ENCODE measurements around the gene GATA2. TPM values are rescaled to one million over a fixed set of nuclear protein-coding genes. Genes with fewer than 3 reads are reported as not detected.

GATA2 gene
- total RNA-seq, 2 donors from 2014 or later = 4.0 to 9.7 TPM

DNA sequence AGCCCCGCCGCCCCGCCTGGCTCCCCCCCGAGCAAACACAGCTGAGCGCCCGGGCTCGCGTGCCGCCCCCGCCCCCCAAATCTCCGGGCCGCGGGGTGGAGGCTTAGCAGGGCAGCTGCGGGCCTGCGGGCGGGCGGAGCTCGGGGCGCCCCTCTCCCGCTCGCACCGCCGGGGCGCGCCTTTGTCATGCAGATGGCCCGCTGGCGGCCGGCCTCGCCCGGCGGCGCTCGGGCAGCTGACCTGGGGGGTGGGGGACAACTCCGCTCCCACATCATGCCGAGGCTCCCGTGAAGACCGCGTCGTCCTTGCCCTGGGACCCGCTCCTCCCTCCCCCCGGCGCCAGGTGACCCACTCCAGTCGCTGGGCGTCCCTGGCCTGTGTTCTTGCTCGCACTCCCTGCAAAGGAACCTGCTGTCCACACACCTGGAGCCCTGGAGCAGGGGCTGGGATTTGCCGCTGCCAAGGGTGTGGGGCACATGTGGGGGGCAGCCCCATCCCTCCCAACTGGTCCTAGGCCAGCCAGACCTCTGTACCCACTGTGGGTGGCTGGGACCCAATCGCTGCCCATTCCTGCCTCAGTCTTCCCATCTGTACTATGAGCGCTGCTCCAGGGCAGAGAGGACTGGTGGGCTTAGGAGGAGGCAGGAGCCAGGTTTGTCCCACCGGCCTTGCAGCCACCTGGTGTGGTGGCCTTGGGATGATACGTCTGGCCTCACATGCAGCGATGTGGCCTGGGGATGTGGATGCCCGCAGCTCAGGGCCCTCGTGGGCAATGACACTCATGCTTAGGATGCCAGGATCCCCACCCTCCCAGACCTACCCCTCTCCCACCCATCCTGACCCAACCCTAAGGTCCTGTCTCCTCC lies 59.8 kb downstream of the GATA2 start:
- no peak overlapping the region for H3K27ac Mint-ChIP-seq
- ATAC-seq (no peak), DNase-seq (no peak)
- no peak overlapping the region for H3K4me3 Mint-ChIP-seq
- H3K9me3 ChIP-seq (ENCODE audit: control insufficient read depth, low read length, poor library complexity, severe bottlenecking) = no peaks in the 10 kb centered on the region
- peaks cover 10% of the 10 kb centered on the region for H3K4me1 Mint-ChIP-seq
- H3K36me3 Mint-ChIP-seq (ENCODE audit: low read depth) = peaks cover 12% of the 10 kb centered on the region
- peaks cover 71% of the 10 kb centered on the region for H3K27me3 Mint-ChIP-seq

DNA sequence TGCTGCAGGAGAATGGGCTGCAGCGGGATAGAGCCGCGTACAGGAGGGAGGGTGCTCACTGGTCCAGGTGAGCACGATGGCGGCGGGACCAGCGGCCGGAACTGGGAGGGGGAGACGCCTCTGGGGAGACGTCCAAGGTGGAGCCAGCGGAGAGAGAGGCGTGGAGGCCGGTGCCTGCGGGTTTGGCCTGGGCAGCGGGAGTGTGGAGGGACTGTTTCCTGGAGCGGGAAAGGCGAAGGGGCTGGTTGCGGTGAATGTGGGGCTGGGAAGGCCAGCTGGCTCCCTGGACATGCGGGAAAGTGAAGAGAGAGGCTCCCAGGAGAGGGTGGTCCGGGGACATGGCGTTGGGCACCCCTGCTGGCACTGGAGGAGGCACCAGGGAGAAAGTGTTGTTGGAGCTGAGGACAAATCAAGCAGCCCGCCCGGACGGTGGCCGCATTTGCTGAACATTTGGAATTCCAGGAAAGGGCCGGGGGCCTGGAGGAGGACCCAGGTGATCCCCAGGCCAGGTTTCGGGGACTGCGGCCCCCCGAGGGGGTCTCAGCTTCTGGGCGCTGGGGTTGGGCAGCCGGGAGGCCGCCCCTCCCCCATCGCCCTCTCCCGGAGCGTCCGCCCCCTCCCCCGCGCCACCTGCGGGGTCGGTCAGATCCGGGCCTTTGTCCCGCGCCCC lies 60.6 kb downstream of the GATA2 start:
- ATAC-seq (no peak), DNase-seq (no peak)
- Mint-ChIP-seq H3K36me3 (ENCODE audit: low read depth) (peaks cover 12% of the 10 kb centered on the region), H3K27ac (no peak overlapping the region), H3K4me3 (peak overlapping the region; percentile 79), H3K27me3 (peaks cover 73% of the 10 kb centered on the region), H3K4me1 (peaks cover 10% of the 10 kb centered on the region)
- no peaks in the 10 kb centered on the region for H3K9me3 ChIP-seq (ENCODE audit: control insufficient read depth, low read length, poor library complexity, severe bottlenecking)

DNA sequence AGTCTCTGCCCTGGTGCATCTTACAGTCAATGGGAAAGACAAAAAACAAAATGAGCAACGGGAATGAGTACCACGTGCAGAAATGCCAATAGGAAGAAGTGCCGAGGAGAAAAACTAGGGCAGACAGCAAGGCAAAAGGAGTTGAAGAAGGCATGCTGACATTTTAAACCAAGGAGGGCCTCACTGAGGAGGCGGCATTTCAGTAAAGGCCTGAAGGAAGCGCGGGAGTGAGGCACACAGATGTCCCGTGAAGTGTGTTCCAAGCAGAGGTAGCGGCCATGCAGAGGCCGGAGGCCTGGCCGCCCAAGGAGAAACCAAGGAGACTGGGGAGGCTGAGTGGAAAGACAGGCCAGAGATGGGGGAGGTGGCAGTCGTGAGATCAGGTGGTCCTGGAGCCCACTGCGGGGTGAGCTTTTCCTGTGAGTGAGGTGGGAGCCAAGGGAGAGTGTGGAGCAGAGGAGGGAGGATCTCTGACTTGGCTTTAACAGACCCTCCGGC lies 61.1 kb downstream of the GATA2 start:
- Mint-ChIP-seq H3K27ac (no peak overlapping the region), H3K4me1 (peaks cover 10% of the 10 kb centered on the region), H3K4me3 (peak overlapping the region; percentile 79), H3K36me3 (ENCODE audit: low read depth) (peaks cover 12% of the 10 kb centered on the region), H3K27me3 (peaks cover 72% of the 10 kb centered on the region)
- DNase-seq = no peak
- no peak for ATAC-seq
- H3K9me3 ChIP-seq (ENCODE audit: control insufficient read depth, low read length, poor library complexity, severe bottlenecking) = no peaks in the 10 kb centered on the region

DNA sequence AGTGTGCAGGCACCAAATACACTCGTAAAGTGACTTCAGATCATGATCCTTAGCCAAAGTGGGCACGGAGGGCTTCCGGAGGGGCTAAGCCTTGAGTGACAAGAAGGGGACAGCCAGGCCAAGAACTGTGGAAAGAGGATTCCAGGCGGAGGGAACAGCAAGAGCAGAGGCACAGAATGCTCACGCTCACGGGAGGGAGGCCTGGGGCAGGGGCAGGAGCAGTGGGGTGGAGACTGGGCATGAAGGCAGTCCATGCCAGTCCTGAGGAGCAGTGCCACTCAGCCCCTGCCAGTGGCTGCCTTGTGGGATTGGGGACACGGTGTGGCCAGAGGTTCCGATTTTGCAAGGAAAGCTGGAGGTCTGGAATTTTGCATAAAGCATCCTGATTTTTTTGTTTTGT lies 62.3 kb downstream of the GATA2 start:
- Mint-ChIP-seq H3K4me3 (no peak overlapping the region), H3K4me1 (peaks cover 7% of the 10 kb centered on the region), H3K36me3 (ENCODE audit: low read depth) (peaks cover 12% of the 10 kb centered on the region), H3K27me3 (peaks cover 61% of the 10 kb centered on the region), H3K27ac (no peak overlapping the region)
- ATAC-seq (no peak), DNase-seq (no peak)
- H3K9me3 ChIP-seq (ENCODE audit: control insufficient read depth, low read length, poor library complexity, severe bottlenecking) = no peaks in the 10 kb centered on the region

DNA sequence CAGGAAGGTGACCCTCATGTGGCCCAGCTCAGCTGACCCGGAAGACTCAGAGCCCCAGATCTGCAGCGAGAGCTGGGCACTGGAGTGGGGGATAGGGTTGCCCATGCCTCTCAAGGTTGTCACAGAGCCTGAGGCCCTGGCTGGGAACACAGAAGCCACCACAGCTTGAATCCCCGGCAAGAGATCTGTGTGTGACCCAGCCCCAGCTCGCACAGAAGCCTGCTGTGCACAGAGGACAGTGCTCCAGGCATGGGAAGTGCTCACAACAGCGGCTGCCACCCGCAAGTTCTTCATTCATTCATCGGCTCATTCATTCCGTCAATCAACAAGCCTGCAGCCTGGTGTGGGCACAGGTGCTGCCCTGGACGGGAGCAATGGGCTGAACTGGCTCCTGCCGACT lies 62.7 kb downstream of the GATA2 start:
- no peak for ATAC-seq
- H3K4me3 Mint-ChIP-seq = no peak overlapping the region
- H3K27me3 Mint-ChIP-seq = peaks cover 58% of the 10 kb centered on the region
- H3K9me3 ChIP-seq (ENCODE audit: control insufficient read depth, low read length, poor library complexity, severe bottlenecking) = no peaks in the 10 kb centered on the region
- H3K36me3 Mint-ChIP-seq (ENCODE audit: low read depth) = peaks cover 12% of the 10 kb centered on the region
- H3K4me1 Mint-ChIP-seq = peaks cover 7% of the 10 kb centered on the region
- no peak for DNase-seq
- H3K27ac Mint-ChIP-seq = no peak overlapping the region

DNA sequence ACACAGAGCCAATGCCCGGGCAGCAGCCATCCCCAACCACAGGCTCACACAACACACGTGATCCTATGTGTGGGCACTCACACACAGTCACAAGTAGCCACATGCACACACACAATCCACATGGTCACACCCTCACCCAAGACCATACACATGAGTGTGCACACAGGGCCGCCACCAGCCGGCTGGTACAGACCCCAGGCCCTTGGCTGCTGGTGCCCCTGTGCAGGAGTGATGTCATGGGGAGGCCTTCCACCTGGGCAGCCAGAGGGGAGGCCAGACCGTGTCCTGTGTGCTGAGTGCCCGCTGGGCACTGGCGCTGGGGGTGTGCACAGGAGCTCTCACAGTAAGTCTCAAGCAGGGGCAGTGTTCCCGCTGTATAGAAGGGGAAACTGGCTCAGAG lies 63.2 kb downstream of the GATA2 start:
- ATAC-seq (no peak), DNase-seq (no peak)
- H3K27me3 Mint-ChIP-seq = peaks cover 54% of the 10 kb centered on the region
- peaks cover 12% of the 10 kb centered on the region for H3K36me3 Mint-ChIP-seq (ENCODE audit: low read depth)
- H3K4me3 Mint-ChIP-seq = no peak overlapping the region
- H3K9me3 ChIP-seq (ENCODE audit: control insufficient read depth, low read length, poor library complexity, severe bottlenecking) = no peaks in the 10 kb centered on the region
- peaks cover 7% of the 10 kb centered on the region for H3K4me1 Mint-ChIP-seq
- no peak overlapping the region for H3K27ac Mint-ChIP-seq

Other genes starting within 250 kb of the GATA2 start
- not detected for gene DNAJB8, start 26.3 kb downstream of the GATA2 start, total RNA-seq
- 100 to 1,000 TPM; 117 TPM for gene RPN1, start 157.6 kb upstream of the GATA2 start, total RNA-seq
- 100 to 1,000 TPM; 145 to 166 TPM for gene RAB7A, start 233.0 kb upstream of the GATA2 start, total RNA-seq

Data from T-helper 17 cell (primary cell).